Tongue (tissue), 2 donors: ENCODE results near the gene RAI1. TPM values are rescaled to one million over a fixed set of nuclear protein-coding genes. Genes with fewer than 3 reads are reported as not detected.

Experiments
- DNase-seq: peaks from one replicate; pipeline ENCODE4 v3.0.0-alpha.2; 2015
- total RNA-seq: library from RNA; depleted of rRNA; stranded (reverse); fragments of >200 nt; gene quantifications from one replicate; pipeline ENCODE4 v1.2.3, GENCODE V29; 2014

Gene RAI1
- total RNA-seq, 1 donor from 2014 or later = 14.9 TPM

DNA sequence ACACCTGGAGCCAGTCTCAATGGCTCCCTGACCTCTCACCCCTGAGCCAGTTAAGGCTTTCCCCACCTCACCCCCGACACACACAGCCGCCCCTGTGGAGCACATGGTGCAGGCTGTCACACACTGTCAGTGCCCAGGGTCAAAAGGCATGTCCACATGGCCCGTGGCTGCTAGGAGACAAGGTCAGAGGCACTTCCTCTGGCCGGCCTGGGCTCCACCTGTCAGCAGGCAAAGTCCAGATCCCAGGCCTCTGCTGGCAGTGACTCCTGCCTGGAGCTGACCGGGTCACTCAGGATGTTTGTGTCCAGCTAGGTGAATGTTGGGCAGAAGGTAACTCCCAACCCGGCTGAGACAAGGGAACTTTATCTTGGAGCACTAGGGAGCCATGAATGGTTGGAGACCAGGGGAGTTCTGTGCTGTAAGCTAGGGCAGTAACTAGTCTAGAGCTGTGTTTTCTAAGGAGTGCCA, 149.5 kb downstream of the RAI1 start:
- DNase-seq = no peak

DNA sequence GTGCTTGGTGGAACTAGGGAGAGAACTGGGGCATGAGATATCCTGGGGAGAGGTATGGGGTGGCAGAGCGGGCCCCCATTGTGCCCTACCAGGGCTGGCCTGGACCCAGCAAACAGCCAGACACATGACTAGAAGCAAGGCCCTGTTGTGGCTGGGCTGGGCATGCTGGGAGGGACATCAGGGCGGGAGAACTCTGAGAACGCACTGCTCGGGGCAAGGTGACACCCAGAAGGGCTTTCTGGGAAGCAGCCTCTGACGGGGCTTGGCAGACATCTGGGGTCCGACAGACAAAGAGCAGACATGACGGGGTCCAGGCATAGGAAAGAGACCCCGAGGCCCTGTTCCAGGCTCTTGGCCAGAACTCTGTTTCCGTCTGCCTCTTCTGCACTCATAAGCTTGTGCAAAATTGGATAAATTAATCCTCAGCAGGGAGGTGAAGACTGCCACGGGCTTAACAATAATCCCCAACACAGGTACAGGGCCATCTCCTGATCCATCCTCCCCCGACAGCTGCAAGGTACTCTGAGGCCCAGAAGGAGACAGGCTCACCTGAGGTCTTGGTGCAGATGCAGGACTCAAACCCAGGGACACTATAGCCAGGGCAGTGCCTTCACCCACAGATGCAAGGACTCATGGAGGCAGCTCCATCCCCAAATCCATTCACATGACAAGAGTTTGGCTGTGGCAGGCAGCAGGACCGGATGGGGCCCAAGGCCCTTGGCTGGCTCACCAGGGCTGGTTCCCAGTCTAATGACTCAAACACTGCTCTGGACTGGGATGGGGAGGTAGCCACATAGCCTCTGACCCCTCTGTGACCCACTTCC, 150.2 kb downstream of the RAI1 start:
- peak; percentile 83 for DNase-seq

DNA sequence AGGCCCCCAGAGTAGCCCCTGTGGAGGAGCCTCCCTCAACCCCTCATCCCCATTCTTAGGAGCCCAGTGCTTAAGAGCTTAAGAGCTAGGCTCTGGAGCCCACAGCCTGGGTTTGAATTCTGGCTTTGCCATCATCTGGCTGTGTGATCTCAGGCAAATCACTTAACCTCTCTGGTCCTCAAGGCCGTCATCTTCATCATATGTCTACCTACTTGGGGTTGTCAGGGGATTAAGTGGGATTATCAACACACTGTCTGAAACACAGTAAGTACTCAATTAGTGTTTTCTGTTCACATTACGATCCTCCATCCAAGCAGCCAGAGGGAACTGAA, 150.7 kb downstream of the RAI1 start:
- DNase-seq = no peak

DNA sequence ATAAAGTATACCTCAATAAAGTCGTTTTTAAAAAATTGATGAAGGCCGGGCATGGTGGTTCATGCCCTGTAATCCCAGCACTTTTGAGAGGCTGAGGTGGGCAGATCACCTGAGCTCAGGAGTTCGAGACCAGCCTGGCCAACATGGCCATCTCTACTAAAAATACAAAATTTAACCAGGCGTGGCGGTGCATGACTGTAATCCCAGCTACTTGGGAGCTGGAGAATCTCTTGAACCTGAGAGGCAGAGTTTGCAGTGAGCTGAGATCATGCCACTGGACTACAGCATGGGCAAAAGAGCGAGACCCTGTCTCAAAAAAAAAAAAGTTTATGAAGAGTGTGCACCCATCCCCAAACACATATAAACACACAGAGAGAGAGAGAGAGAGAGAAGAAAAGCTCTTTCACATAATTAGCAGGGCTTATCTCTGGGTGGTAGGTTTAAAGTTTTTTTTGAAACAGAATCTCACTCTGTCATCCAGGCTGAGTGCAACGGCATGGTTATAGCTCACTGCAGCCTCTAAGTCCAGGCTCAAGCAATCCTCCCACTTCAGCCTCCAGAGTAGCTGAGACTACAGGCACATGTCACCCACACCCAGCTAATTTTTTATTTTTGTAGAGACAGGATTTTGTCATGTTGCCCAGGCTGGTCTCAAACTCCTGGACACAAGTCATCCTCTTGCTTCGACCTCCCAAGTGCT, 152.6 kb downstream of the RAI1 start:
- DNase-seq = no peak

DNA sequence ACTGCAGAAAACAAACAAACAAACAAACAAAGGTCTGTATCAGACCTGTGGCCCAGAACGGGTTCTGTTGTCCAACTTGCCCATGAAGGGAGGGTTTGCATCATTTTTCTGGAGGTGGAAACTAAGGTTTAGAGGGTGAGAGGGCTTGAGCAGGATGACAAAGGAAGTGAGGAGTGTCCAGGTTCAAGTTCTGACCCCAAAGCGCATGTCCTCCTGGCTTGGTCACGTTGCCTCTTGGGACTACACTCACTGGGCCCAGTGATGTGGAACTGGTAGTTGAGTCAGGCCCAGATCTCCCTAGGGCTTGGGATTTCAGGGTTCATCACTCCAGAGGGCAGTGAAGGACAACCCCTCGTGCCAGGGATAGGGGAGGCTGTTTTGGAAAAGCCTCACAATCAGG, 153.7 kb downstream of the RAI1 start:
- DNase-seq = no peak

DNA sequence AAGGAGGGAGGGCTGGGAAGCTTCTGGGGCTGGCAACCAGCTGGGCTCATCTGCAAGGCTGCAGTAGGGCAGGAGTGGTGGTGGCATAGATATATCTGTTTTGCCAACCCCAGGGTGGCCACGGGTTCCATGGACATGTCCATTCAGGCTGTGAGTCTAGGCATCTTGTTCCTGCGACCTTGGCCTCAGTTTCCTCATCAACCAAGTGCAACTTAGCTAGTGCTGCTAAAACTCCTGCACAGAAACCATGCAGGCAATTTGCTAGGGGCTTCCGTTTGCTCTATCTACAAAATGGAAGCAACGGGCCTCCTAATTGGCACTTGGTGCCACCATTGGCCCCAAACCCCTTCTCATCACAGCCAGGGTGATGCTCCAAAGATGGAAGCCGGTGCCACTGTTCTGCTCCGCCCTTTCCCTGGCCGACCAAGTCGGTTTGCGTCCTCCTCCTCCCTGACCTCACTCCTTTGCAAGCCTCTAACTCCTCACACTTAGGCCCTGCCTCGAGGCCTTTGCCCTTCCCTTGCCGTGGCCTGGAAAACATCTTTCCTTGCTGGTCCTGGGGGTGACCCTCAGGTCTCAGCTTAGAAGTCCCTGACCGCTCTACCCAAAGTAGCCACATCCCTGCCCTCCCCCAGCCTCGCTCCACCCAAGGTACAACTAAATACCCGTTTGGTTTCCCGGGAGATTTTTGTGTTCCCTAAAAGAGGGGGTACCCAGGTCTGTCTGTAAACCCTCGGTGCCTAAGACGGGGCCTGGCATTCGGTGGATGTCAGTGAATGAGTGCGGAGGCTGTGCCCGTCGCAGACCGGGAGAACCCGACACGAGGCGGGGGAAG, 154.4 kb downstream of the RAI1 start:
- no peak for DNase-seq

DNA sequence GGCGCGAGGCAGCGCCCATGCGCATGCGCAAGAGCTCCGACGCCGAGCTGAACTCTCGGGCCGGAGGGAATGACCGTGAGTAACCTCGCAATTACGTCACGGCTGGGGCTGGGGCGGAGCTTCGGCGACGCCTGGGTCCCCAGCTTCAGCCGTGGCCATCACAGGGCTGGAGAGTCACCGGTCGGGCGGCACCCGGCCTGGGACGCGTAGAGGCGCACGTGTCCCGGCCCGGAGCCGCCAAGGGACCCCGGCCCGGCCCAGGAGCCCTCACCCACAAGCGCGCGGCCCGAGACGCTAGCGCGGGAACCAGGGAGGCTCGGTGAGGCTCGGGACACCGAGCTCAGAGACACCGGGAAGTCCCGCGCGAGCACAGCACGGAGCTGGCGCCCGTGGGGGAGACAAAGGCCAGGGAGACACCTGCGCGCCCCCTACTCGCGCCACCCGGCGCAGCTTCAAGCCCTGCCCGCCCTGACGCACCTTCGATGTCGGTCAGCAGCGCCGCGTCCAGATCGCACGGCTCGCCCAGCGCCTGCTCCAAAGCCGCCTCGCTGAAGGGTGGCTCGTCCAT, 155.1 kb downstream of the RAI1 start:
- peak; percentile 98 for DNase-seq

DNA sequence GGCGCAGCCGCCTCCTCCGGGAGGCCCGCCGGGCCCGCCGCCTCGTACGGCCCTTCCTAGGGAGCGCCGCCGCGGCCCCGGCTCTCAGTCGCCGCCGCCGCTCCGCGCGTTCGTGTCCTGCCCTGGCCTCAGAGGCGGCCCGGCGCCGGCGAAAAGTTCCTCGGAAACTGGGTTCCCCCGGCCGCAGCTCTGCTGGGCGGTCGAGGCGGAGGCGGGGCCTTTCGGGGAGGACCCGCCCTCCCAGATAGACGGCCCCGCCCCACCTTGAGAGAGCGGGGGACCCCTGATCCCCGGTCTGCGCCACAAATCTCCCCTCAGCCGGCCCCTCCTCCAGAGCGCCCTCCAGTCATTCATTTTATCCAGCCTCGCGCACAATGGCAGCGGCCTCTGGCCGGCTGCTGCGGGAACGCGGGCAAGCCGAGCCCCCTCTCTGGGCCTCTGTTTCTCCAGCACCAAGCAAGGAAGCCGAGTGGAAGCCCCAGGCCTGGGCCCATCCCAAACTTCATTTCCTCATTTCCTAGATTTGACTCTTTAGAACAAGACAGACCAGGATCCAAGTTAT, 155.6 kb downstream of the RAI1 start, which contains the start of gene SREBF1:
Gene SREBF1, minus strand, starts transcription at position 169 of the 562 bp plus-strand sequence. CDS start 169 bp downstream, outside the sequence.
- peak; percentile 66 for DNase-seq

DNA sequence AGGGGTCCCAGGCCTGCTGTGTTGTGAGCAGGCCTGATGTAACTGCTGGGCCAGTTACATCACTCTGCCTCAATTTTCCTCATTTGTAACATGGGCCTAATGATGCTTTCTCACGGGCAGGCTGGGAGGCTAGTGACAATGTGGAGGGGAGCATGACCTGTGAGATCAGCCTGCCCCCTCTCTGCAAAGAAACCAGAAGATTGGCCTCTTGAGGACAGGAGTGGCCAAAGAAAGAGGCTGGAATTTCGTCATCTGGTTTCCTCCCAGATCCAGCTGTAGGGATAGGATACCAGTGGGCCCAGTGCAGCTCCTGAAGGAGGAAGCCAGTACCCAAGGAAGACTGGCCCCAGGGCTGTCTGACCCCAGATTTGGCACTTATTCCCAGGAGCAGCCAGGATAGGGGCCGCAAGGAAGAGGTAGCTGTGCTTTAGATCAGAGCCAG, 156.1 kb downstream of the RAI1 start:
- DNase-seq = no peak

DNA sequence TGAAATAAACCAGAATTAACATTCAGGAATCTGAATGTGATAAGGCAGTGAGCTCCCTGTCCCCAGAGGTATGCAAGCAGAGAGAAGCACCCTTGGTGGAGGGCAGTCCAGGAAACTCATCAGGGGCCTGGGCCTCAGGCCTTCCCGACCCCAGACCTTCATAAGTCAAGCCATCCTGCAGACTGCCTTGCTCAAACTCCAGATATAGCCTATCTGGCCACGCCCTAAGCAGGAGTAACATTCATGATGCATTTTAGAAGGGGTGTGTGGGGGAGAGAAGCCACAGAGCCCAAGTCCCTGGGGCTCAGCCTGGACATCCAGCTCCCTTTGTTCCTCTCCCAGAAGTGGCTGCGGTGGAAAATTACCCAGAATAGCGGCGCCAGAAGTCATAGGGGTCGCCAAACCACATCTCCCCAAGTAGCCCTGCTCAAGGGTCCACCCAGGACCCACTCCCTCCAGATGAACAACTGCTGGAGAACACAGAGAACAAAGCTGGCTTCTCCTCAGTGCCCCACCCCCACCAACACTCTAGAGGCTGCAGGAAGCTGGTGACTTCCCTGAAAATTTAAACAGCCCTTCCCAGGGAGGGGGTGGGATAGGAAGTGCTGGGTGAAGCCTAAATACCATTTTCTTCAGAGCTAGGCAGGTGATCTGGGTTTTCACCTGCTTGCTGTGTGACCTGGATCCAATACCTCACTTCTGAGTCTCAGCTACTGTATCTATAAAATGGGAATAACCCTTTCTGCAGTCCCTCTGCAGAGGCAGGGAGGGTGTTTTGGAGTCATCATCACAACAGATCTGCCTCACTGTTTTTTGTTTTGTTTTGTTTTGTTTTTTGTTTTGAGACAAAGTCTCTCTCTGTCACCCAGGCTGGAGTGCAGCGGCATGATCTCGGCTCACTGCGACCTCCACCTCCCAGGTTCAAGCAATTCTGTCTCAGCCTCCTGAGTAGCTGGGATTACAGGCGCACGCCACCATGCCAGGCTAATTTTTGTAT, 157.0 kb downstream of the RAI1 start:
- peak; percentile 64 for DNase-seq

DNA sequence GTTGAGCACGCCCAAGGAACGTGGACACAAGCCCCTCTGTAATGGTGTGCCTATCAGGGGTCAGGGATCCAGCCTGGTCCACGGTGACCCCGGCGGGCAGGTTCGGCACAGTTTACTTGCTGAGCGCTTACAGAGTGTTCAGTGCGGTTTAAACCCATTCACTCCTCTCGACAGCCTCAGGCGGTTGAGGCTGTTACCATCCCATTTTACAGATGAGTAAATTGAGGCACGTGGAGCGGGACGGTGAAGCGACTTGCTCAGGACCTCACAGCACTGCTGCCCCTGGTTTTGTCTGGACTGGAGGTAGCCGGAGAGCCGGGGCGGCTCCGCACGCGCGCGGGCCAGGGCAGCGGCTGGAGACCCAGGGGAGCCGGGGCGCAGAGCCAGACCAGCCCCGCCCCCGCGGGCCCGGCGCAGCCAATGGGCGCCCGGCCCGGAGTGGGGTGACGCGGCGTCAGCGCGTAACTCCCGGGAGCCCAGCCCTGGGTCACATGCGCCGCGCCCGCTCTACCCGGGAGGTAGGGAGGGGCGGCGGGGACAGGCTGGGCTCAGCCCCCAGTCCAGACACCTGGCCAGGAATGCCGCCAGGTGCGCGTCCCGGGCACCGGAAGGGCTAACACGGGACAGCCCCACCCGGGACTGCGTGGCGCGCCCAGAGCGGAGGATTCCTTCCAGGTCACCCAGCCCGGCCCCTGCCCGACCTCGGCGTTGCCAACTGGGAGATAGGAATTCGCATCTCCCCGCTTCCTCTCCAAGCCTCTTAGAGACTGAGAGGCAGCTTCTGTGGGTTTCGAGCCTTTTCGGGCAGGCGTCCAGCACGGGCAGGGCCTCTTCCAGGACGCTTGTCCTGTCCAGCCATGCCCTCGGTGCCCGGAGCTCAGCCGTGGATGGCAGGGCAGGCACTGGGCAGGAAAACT, 158.8 kb downstream of the RAI1 start:
- peak; percentile 87 for DNase-seq

DNA sequence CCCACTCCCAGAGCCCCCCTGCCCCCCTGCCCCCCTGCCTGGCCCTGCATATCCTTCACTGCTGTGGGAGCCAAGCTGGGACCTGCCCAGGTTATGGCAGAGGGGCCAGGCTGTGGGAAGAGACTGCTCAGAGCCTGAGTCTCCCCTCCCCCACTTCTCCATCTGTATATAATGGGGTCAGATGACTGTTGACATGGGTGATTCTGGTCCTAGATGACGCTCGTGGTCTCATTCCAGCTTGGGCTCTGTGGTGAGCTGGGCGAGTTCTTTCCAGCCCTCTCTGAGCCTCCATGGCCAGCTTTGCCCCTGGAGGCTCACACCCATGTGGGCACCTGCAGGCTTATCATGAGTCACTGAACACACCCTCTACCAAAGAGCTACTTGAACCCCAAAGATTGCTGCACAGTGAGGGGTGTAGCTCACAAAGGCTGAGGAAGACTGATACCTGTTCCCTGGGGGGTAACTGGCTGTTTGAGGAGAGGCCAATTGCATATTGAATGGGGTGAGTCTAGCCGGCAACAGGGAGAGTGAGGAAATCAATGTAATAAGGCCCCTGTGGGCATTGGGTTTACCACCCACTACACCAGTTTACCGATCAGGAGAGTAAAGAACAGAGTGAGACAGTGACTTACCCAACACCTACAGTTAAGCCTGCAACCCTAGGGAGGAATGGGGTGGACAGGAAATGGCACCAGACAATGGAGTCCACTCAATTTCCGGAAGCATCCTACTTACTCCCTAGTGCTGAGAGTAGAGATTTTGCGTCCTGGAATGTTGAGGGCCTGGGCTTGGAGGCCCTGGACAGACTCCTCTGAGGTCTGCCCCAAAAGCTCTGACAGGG, 159.7 kb downstream of the RAI1 start:
- peak; percentile 46 for DNase-seq

DNA sequence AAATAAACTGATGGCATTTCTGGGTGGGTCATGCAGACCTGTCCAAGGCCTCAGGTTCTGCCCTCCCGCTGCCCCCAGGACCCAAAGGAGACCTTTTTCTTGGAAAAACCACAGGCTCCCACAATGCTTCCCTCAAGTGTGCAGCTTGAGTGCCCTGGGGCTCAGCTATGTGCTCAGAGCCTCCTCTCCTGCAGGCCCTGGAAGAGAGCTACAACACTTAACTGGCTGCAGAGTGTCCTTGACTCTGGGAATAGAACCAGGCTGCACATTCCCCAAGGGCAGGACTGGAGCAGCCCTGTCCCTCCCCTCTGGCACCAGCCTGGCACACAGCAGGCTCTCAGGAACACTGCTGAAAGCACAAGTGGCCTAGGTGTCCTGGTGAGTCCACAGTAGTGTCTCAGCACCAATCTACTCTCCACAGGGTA, 160.4 kb downstream of the RAI1 start:
- DNase-seq = peak; percentile 32

DNA sequence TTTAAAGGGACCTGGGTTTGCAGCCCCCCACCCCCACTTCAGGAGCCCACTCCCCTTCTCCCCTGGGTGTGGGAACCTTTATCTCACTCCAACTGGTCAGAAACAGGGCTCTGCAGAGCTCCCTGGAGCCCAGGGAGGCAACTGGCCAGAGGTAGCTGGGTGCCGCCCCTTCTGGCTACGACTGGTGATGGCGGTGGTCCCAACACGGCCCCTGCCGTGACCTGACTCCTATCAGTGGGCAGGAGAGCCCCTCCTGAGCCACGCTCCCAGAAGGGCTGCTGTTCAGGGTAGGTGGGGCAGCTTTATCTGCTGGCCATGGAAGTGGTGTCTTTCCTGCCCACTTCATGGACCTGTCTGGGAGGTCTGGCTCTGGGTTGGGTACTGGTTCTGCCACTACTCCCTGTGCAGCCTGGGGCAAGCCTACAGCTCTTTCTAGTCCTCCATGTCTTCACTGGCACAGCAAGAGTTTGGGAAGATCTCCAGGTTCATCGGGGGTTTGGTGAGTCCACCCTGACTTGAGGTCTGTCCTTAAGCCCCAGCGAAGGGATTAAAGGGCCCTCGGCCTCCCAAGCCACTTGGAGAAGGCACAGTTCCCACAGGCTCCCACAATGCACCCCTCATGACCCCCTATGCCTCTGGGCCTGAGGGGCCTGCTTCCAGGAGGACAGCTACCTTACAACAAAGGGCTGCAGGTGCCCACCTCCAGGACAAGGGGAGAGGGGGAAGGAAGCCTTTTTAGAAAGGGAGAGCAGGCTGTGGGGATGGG, 161.0 kb downstream of the RAI1 start:
- DNase-seq = no peak

DNA sequence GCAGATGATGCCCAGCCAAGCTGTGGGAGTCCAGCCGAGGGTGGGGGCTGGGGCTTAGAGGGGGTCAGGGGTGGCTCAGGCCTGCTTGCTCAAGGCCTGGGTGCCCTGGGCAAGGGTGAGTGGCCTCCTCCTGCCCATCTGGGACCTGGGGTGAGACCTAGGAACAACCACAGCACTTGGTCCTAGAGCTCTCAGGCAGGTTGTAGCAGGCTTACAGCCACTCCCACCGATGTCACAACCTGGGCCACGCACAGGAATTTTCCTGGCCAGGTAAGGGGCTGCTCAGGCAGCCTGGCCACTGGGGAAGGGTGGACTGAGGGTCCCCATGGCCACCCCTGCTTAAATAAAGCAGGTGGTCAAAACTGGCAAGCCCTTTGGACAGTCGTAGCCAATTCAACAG, 161.8 kb downstream of the RAI1 start:
- DNase-seq = no peak

DNA sequence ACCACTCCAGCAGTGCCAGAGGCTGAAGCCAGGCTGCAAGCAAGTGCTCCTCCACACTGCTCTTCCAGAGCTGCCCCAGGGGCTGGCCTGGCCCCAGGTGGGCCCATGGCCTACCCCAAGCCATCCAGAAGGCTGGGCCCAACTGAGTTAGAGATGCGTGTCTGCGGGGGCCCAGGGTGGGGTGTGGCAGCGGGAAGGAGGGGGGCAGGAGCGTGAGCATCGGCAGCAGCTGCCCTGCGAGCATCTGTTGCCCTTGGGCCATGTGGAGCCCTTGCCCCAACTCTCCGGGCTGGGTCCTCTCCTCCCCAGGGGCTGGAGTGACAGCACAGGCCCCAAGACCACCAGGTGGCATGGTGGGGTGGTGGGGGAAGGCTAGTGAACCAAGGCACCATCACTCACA, 162.8 kb downstream of the RAI1 start:
- no peak for DNase-seq

DNA sequence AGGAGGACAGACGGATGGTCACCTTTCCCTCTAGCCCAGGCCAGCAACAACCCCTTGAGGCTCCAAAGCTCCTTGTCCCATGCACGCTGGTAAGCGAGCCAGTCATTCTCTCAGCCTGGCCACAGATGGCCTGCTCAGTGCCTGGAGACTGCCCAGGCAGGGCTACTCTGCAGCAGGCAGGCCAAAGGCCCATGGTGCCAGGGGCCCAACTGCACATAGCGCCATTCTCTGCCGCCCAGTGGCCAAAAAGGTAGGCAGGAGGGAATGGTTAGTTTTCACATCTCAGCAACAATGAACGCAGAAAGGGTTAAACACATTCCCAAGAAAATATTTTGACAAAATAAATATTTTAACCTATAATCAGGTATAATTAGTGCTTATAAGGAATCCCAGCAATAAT, 163.2 kb downstream of the RAI1 start:
- DNase-seq = no peak
